CD4-positive, alpha-beta T cell treated with Interleukin-2 at 100 ng/mL for 4 hours (primary cell): ENCODE measurements around the gene USP6NL.
"Not testable (repeated sequence)": the region's sequence is repeated elsewhere in the genome, so short reads cannot be mapped to it uniquely, and the experiment has no call there.

Experiments used
- DNase-seq: peaks from one replicate; pipeline ENCODE4 v3.0.0-alpha.2; 2020; ENCODE audit warnings: low spot score

Gene USP6NL

DNA sequence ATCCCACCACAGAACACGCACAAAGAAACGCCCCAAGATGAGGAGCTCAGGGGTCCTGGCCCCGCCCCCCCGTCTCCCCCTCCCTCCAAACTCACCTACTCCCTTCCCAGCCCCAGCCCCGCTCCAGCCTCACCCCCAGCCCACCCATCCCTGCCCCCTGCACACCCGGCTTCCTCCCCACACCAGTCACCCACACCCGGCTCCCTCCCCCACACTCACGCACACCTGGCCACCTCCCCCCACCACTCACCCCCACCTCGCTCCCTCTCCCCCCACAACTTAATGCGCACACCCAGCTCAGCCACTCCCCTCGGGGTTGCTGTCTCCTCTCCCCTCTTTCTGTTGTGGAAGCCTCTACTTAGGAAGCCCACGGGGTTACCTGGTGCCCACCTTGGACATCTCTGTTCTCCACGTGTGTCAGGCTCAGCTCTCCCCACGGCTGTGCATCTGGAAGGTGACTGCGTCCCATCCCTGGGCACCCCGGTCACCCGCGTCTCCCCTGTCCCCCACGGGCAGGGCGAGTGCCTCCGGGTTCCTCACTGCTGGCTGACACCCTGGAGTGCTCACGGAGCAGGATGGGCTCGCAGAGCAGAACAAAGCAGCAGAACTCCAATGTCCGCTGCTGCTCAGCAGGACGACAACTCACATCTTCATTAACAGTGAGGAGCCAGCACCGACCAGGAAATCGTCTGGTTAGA is 166.8 kb downstream of the USP6NL start:
- no peak for DNase-seq

DNA sequence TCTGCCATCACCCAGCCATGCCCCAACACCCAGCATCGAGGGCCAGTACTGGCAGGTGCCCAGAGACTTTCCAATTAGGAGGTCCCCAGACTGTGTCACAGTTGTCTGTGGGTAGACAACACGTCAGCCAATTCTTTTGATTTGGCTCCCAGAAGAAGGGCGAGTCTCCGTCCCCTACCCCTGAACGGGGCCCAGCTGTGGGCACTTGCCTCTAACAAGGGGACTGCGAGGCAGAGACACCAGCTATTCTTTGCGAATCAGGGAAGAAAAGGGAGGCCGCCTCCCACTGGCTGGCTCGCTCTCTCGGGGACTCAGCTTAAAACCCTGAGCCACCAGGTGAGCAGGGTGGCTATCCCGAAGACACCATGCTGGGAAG is 167.3 kb downstream of the USP6NL start:
- DNase-seq: no peak

GRCh38 chr10:11443468-11444154 is 167.8 kb downstream of the USP6NL start:
- DNase-seq: no peak

GRCh38 chr10:11442001-11442773 is 169.3 kb downstream of the USP6NL start:
- DNase-seq: no peak

- no peak for DNase-seq
Measured at GRCh38 chr10:11441151-11441535, 170.3 kb downstream of the USP6NL start.

DNA sequence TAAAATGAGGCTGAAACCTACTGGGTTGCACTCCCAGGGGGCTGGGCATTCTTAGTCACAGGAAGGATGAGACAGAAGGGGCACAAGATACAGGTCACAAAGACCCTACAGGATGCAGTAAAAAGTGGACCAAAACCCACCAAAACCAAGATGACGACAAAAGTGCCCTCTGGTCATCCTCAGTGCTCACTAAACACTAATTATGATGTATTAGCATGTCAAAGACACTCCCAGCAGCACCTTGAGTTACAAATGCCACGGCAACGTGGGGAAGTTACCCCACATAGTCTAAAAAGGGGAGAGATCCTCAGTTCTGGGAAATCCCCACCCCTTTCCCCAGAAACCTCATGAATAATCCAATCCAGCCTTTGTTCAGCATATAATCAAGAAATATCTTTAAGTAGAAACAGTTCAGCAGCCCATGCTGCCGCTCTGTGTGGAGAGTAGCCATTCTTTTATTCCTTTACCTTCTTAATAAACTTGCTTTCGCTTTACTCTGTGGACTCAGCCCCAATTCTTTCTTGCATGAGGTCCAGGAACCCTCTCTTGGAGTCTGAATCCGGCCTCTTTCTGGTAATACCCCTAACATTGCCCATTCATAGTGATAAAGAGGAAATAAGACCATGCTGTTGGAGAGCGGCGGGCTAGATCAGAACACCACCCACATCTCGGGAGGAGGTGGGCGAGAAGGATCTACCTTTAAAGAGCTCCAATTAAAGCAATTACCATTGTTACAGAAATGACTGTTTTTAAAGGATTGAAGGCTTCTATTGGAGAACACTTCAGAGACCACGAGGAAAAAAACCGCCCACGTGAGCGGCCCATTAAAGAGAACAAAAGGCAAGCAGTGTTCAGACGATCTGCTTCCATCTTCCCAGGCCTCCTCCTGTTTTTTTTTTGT is 170.9 kb downstream of the USP6NL start:
- peak; percentile 33 for DNase-seq

DNA sequence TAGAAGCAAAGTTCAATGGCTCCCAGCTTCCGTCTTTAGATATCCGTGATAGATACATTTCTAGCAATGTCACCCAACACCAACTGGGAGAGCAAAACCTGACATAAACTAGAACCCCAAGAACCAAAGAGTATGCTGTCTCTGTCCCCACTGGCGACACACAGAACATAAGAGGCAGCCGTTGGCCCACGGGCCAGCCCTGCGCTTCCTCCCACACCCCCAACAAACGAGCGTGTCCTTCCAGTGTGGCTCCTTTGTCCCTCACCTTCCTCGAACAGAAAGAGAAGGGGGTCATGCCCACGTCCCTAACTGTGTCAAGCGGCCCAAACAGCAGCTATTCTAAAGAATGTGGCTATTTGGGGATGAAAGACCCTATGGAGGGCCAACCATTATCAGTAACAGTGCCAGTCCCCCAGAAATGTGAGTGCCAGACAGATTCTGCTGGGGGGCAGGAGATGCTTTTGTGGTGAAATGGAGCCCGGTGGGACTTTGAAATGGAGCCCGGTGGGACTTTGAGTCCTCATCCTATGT is 171.9 kb downstream of the USP6NL start:
- no peak for DNase-seq

GRCh38 chr10:11437391-11438142 is 173.9 kb downstream of the USP6NL start:
- no peak for DNase-seq

GRCh38 chr10:11436445-11436844 is 175.0 kb downstream of the USP6NL start:
- DNase-seq: not testable (repeated sequence)

DNA sequence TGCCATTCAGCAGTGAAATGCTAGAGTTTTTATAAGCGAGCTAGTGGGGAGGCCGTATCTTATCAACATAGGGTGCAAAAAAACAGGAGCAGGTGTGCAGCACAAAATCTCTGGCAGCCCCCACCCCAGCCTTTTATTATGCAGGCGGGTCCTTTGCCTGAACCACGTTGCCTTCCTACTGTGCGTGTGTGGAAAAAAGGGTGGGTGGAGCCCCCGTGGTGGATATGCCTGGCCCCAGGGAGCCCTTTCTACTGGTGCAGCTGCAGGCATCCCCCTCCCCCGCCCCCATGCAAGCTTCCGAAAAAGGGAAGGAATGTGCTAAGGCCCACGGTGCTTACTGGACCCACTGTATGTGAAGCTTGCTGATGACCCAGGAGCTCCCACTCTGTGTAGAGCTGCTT is 175.9 kb downstream of the USP6NL start:
- no peak for DNase-seq

GRCh38 chr10:11434324-11434723 is 177.1 kb downstream of the USP6NL start:
- DNase-seq: no peak

- DNase-seq: no peak
Measured at GRCh38 chr10:11433657-11434056, 177.8 kb downstream of the USP6NL start.

GRCh38 chr10:11431216-11431555 is 180.3 kb downstream of the USP6NL start:
- no peak for DNase-seq

- no peak for DNase-seq
Measured at GRCh38 chr10:11430421-11431215, 180.8 kb downstream of the USP6NL start.

DNA sequence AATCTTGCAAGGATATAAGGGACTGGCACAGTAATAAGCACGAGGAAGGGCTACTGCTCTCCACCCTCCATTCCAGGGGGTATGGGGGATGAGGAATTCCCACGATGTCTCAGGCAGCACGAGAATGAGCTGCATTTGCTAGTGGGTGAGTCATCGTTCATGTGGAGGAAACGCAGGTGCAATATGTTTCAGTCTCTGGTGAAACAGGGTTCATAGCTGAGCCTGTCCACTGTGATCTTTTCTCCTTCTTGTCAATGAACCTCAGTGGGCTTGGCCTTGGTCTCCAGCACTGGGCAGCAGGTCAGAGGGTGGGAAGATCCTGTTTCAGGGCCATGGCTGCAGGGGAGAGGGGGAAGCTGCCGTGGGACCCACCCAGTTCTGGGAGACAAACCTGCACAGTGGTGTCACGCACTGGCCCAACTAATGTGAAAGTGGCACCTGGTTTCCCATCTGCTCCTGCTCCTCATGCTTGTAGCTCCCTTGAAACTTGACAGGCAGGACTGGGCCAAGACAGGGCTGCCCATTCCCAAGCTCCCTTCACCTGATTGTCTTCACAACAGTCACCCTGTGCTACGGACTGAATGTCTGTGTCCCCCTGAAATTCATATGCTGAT is 181.9 kb downstream of the USP6NL start:
- DNase-seq: no peak

DNA sequence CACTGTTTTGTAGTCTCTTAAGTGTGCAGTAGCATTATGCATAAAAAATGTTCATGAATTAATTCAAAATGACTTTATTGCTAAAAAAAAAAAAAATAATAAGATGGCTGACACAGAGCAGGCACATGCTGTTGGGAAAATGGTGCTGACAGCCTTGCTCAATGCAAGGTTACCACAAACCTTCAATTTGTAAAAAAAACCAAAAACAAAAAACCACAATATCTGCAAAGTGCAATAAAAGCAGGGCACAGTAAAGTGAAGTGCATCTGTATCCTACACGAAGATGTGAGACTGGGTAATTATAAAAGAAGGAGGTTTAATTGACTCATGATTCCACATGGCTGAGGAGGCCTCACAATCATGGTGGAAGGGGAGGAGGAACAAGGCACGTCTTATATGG is 185.8 kb downstream of the USP6NL start:
- no peak for DNase-seq

GRCh38 chr10:11425296-11425610 is 186.2 kb downstream of the USP6NL start:
- no peak for DNase-seq

DNA sequence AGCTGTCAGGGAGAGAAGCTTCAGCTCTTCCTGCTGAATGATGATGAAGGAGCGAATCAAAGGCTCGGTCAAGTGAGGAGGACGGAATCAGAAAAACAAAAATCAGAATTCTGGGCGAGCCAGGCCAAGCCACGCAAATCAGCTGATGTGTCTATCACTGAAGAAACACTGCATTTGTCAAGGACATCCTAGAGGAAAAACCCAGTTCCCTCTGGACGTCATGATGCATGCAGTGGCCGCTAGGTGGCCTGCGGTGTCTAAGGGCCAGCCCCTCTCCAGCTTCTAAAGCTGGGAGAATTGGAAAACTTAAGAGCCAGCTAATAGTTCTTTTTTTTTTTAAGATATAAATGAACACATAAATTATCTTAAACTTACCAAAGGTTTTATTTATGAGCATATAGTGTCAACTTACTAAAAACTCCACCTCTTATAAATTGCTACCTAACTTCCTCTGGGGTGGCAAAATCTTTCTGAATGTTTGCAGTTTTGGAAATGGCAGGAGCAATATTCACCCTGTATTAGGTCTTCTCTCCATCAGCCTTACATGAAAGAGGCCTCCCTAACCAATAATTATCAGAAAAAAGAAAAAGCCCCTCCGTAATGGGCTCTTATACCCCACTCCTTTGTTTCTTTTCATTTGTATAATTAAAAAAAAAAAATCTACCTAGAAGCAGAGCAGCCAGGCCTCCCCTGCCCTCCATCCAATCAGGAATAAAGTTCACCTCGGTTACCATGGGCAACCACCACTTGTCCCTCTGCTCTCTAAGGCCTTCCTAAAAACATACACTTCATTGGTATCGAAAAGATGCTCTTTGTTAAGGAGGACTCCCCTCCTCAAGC is 186.8 kb downstream of the USP6NL start:
- no peak for DNase-seq

GRCh38 chr10:11416974-11417373 is 194.5 kb downstream of the USP6NL start:
- no peak for DNase-seq
